Body of pancreas (tissue), 4 donors: Measurements from ENCODE around the gene DDX6. TPM values are rescaled to one million over a fixed set of nuclear protein-coding genes. Genes with fewer than 3 reads are reported as not detected.
"Not testable (repeated sequence)": the region's sequence is repeated elsewhere in the genome, so short reads cannot be mapped to it uniquely, and the experiment has no call there.

Experiments used
- ATAC-seq: fragments of 150-250 bp; one replicate; pipeline ENCODE4 v1.9.1; 2016
- DNase-seq, 4 donors: peaks; one replicate each; pipeline ENCODE4 v3.0.0-alpha.2; 2019
- H3K27ac ChIP-seq, 4 donors: fragments of 200-600 bp; sonication (generic); 1 replicate in 3 of 4; 2 replicates in 1 of 4; pipeline versions ENCODE4 v1.5.1 to v1.6.1; 2016 to 2019; ENCODE audit warnings: mild to moderate bottlenecking in 1 of 4, mixed read lengths in 1 of 4, moderate library complexity in 1 of 4
- H3K27me3 ChIP-seq, 2 donors: fragments of 200-600 bp; sonication (generic); one replicate each; pipeline ENCODE4 v1.6.0; 2016; ENCODE audit warnings: mild to moderate bottlenecking in 1 of 2
- H3K36me3 ChIP-seq, 2 donors: fragments of 200-600 bp; sonication (generic); replicated peaks in 1 of 2; 2 replicates each; pipeline ENCODE4 v1.5.1; 2016; ENCODE audit warnings: low read depth in 2 of 2; ENCODE audit not compliant: insufficient read depth in 1 of 2
- H3K4me1 ChIP-seq: fragments of 200-600 bp; sonication (generic); one replicate; pipeline ENCODE4 v1.6.0; 2016
- H3K4me3 ChIP-seq, 2 donors: fragments of 200-600 bp; sonication (generic); 1 replicate in 1 of 2; 2 replicates in 1 of 2; pipeline ENCODE4 v1.5.1; 2016 to 2019
- H3K9me3 ChIP-seq, 3 donors: fragments of 200-600 bp; sonication (generic); 1 replicate in 2 of 3; 2 replicates in 1 of 3; pipeline ENCODE4 v1.5.1; 2016
- CTCF ChIP-seq, 7 experiments: fragments of 450-650 bp in 4 of 7; fragments of 200-600 bp in 3 of 7; sonication (generic) in 3 of 7; IDR thresholded peaks; one replicate each; pipeline ENCODE4 v1.5.1; 2016 to 2019; ENCODE audit warnings: antibody characterized with exemption in 7 of 7
- POLR2A ChIP-seq, 3 donors: fragments of 450-650 bp; IDR thresholded peaks; one replicate each; pipeline ENCODE4 v1.6.1; 2016; ENCODE audit warnings: antibody characterized with exemption in 3 of 3, mild to moderate bottlenecking in 2 of 3
- WGBS, 2 donors: methylation state at CpG; one replicate each; pipeline ENCODE4 v1.1.5; 2017; 5-methylcytosine and 5-hydroxymethylcytosine counted together
- intact Hi-C: fragments of 100-400 bp; cut with DNase I; formaldehyde crosslinking; loops from one replicate; pipeline ENCODE4 v1.15.1; 2023
- total RNA-seq, 2 donors: library from RNA; depleted of rRNA; stranded (reverse); fragments of >200 nt; gene quantifications; one replicate each; pipeline ENCODE4 v1.1.0, GENCODE V29; 2016

The DDX6 gene
- total RNA-seq, 2 donors from 2014 or later: 63.3 to 69.8 TPM

GRCh38 chr11:118785362-118785761 is 5.6 kb downstream of the DDX6 start:
- Histone ChIP-seq H3K27me3 (no peaks in the 10 kb centered on the region), H3K27ac (no peak overlapping the region), H3K36me3 (peaks cover 0 to 5% of the 10 kb centered on the region in 2 donors), H3K9me3 (no peaks in the 10 kb centered on the region), H3K4me3 (no peak overlapping the region), H3K4me1 (peaks cover 66% of the 10 kb centered on the region)
- intact Hi-C loops: no loop called here
- WGBS, 2 donors: 31 to 32% methylated on average over 3 of the region's 3 CpGs
- ATAC-seq (no peak), DNase-seq (no peak)
- TF ChIP-seq CTCF (IDR thresholded peaks at IDR 0.05): no peak
- no peak for TF ChIP-seq POLR2A (IDR thresholded peaks at IDR 0.05)

- intact Hi-C loops: no loop called here
- no peak overlapping the region for H3K27ac ChIP-seq
Observed at GRCh38 chr11:118783724-118784495, 7.1 kb downstream of the DDX6 start.

DNA sequence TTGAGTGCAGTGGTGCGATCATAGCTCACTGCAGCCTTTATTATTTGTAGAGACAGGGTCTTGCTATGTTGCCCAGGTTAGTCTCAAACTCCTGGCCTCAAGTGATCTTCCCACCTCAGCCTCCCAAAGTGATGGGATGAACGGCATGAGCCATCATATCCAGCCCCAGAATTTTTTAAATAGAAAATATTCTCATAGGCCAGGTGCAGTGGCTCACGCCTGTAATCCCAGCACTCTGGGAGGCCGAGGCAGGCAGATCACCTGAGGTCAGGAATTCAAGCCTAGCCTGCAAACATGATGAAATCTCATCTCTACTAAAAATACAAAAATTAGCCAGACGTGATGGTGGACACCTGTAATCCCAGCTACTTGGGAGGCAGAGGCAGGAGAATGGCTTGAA is 7.6 kb downstream of the DDX6 start:
- H3K27me3 ChIP-seq, ATAC-seq, H3K4me3 ChIP-seq, H3K9me3 ChIP-seq, H3K27ac ChIP-seq, intact Hi-C loops, DNase-seq: not testable (repeated sequence)
- Histone ChIP-seq H3K36me3 (peaks cover 0 to 14% of the 10 kb centered on the region in 2 donors), H3K4me1 (peaks cover 60% of the 10 kb centered on the region)
- WGBS, 2 donors: 74 to 87% methylated on average over 5 of the region's 5 CpGs

More at GRCh38 chr11:118783724-118784495, 7.1 kb downstream of the DDX6 start:
- no peak for DNase-seq
- peaks cover 66% of the 10 kb centered on the region for H3K4me1 ChIP-seq
- peaks cover 0 to 10% of the 10 kb centered on the region in 2 donors for H3K36me3 ChIP-seq
- no peaks in the 10 kb centered on the region for H3K27me3 ChIP-seq
- WGBS, 2 donors: 80% methylated on average over 4 to 8 of the region's 8 CpGs
- no peak overlapping the region for H3K4me3 ChIP-seq
- no peaks in the 10 kb centered on the region for H3K9me3 ChIP-seq
- ATAC-seq: no peak
- no peak for TF ChIP-seq POLR2A (IDR thresholded peaks at IDR 0.05)
- no peak for TF ChIP-seq CTCF (IDR thresholded peaks at IDR 0.05)

GRCh38 chr11:118778898-118779297 is 12.1 kb downstream of the DDX6 start:
- H3K36me3 ChIP-seq: peaks cover 0 to 23% of the 10 kb centered on the region in 2 donors

DNA sequence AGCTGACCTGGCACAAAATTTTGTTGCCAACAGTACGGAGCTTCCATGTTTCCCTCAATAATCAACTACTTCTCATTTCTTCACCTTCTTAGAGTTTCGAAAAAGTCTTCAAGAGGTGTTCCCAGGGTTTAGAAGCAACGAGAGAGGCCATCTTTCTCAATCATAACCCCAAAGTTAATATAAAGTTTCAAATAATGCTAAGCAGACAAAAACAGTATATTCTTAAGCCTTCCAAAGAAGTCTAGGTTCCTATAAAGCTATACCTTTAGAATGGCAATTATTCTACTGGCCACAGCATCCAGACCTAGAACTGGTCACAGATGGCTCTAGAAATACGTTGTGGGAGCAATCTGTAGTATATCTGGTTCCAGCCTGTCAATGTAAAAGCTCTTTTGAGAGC is 16.9 kb downstream of the DDX6 start:
- ATAC-seq: no peak
- no peaks in the 10 kb centered on the region for H3K27me3 ChIP-seq
- no peak overlapping the region for H3K27ac ChIP-seq
- peaks cover 56% of the 10 kb centered on the region for H3K4me1 ChIP-seq
- H3K9me3 ChIP-seq: no peaks in the 10 kb centered on the region
- no peak for TF ChIP-seq CTCF (IDR thresholded peaks at IDR 0.05)
- no peak for TF ChIP-seq POLR2A (IDR thresholded peaks at IDR 0.05)
- DNase-seq: no peak
- peaks cover 0 to 14% of the 10 kb centered on the region in 2 donors for H3K36me3 ChIP-seq
- H3K4me3 ChIP-seq: no peak overlapping the region
- intact Hi-C loops: no loop called here
- 56 to 60% methylated on average over 4 of the region's 4 CpGs for WGBS, 2 donors

More at GRCh38 chr11:118778898-118779297, 12.1 kb downstream of the DDX6 start:
- Histone ChIP-seq H3K27me3 (no peaks in the 10 kb centered on the region), H3K4me1 (peaks cover 27% of the 10 kb centered on the region), H3K27ac (no peak overlapping the region), H3K4me3 (no peak overlapping the region), H3K9me3 (no peaks in the 10 kb centered on the region)
- TF ChIP-seq POLR2A (IDR thresholded peaks at IDR 0.05): no peak
- no peak for TF ChIP-seq CTCF (IDR thresholded peaks at IDR 0.05)
- DNase-seq (no peak), ATAC-seq (no peak)
- WGBS, 2 donors: 55 to 61% methylated on average over 5 of the region's 5 CpGs
- intact Hi-C loops: no loop called here
